Activated CD4-positive, alpha-beta T cell treated with anti-CD3 and anti-CD28 coated beads, Interleukin-2, amount 10 ng/mL, durations not matched to agents 7 days and 5 days (primary cell): ENCODE measurements around the gene LDLRAD4. TPM values are rescaled to one million over a fixed set of nuclear protein-coding genes. Genes with fewer than 3 reads are reported as not detected.

ENCODE experiments used
- CTCF ChIA-PET: fragments of 350-600 bp; sonication (Branson Sonifier 250); formaldehyde crosslinking; loops from one replicate; lab custom pipeline; 2021; ENCODE audit warnings: antibody characterized with exemption; lab: Charles Lee
- POLR2A ChIA-PET: fragments of 350-600 bp; sonication (Branson Sonifier 250); formaldehyde crosslinking; loops from one replicate; lab custom pipeline; 2021; ENCODE audit warnings: antibody characterized with exemption; lab: Charles Lee
- DNase-seq: peaks from one replicate; pipeline ENCODE4 v3.0.0-alpha.2; 2020
- H3K27ac Mint-ChIP-seq: one replicate; pipeline ENCODE4 v1.8.0; 2021; ENCODE audit warnings: mild to moderate bottlenecking, moderate library complexity, mixed read lengths
- H3K27me3 Mint-ChIP-seq: one replicate; pipeline ENCODE4 v1.8.0; 2021; ENCODE audit warnings: mixed read lengths
- H3K36me3 Mint-ChIP-seq: one replicate; pipeline ENCODE4 v1.8.0; 2021; ENCODE audit warnings: low read depth, mixed read lengths
- H3K4me1 Mint-ChIP-seq: one replicate; pipeline ENCODE4 v1.8.0; 2021; ENCODE audit warnings: mixed read lengths
- H3K4me3 Mint-ChIP-seq: one replicate; pipeline ENCODE4 v1.8.0; 2021; ENCODE audit warnings: mild to moderate bottlenecking, moderate library complexity, mixed read lengths
- H3K9me3 Mint-ChIP-seq: one replicate; pipeline ENCODE4 v1.8.0; 2021; ENCODE audit warnings: mixed read lengths
- total RNA-seq, 2 experiments: library from RNA; stranded (reverse); gene quantifications; one replicate each; pipeline ENCODE4 v1.2.3, GENCODE V29; 2021

LDLRAD4 gene
- total RNA-seq, 2 experiments from 2014 or later = 23.8 to 28.6 TPM

- H3K9me3 Mint-ChIP-seq = peaks cover 6% of the 10 kb centered on the region
- no peak overlapping the region for H3K27ac Mint-ChIP-seq
- peaks cover 27% of the 10 kb centered on the region for H3K36me3 Mint-ChIP-seq
- H3K4me1 Mint-ChIP-seq = no peaks in the 10 kb centered on the region
- CTCF ChIA-PET = interaction anchor here (0.8 to 1.3 kb wide), 3 partner anchors 9 to 340 kb away, joined by 3 to 4 read pairs (median 3); no protein-coding TSS in a partner anchor
- DNase-seq = no peak
- H3K4me3 Mint-ChIP-seq = no peak overlapping the region
- H3K27me3 Mint-ChIP-seq = no peaks in the 10 kb centered on the region
- POLR2A ChIA-PET = no interaction called here
Measured at GRCh38 chr18:13520306-13520705, 301.7 kb downstream of the LDLRAD4 start.

- ChIA-PET CTCF (no interaction called here), POLR2A (no interaction called here)
- Mint-ChIP-seq H3K27ac (no peak overlapping the region), H3K4me1 (no peaks in the 10 kb centered on the region), H3K27me3 (no peaks in the 10 kb centered on the region), H3K36me3 (peaks cover 27% of the 10 kb centered on the region), H3K4me3 (no peak overlapping the region), H3K9me3 (peaks cover 6% of the 10 kb centered on the region)
- no peak for DNase-seq
Measured at GRCh38 chr18:13520741-13521140, 302.2 kb downstream of the LDLRAD4 start.

- CTCF ChIA-PET = no interaction called here
- H3K4me1 Mint-ChIP-seq = no peaks in the 10 kb centered on the region
- H3K27me3 Mint-ChIP-seq = no peaks in the 10 kb centered on the region
- no peak overlapping the region for H3K27ac Mint-ChIP-seq
- no peak for DNase-seq
- POLR2A ChIA-PET = no interaction called here
- H3K9me3 Mint-ChIP-seq = peaks cover 6% of the 10 kb centered on the region
- H3K4me3 Mint-ChIP-seq = no peak overlapping the region
- peaks cover 27% of the 10 kb centered on the region for H3K36me3 Mint-ChIP-seq
Measured at GRCh38 chr18:13521418-13521817, 302.9 kb downstream of the LDLRAD4 start.

GRCh38 chr18:13522256-13522655 lies 303.7 kb downstream of the LDLRAD4 start:
- H3K36me3 Mint-ChIP-seq = peaks cover 26% of the 10 kb centered on the region
- H3K27ac Mint-ChIP-seq = no peak overlapping the region
- H3K9me3 Mint-ChIP-seq = peaks cover 6% of the 10 kb centered on the region
- POLR2A ChIA-PET = no interaction called here
- CTCF ChIA-PET = no interaction called here
- DNase-seq = no peak
- H3K27me3 Mint-ChIP-seq = no peaks in the 10 kb centered on the region
- no peaks in the 10 kb centered on the region for H3K4me1 Mint-ChIP-seq
- no peak overlapping the region for H3K4me3 Mint-ChIP-seq

- H3K9me3 Mint-ChIP-seq = peaks cover 4% of the 10 kb centered on the region
- no peaks in the 10 kb centered on the region for H3K4me1 Mint-ChIP-seq
- no peaks in the 10 kb centered on the region for H3K27me3 Mint-ChIP-seq
- POLR2A ChIA-PET = no interaction called here
- CTCF ChIA-PET = no interaction called here
- no peak overlapping the region for H3K27ac Mint-ChIP-seq
- H3K36me3 Mint-ChIP-seq = peaks cover 20% of the 10 kb centered on the region
- no peak for DNase-seq
- H3K4me3 Mint-ChIP-seq = no peak overlapping the region
Measured at GRCh38 chr18:13522861-13523660, 304.5 kb downstream of the LDLRAD4 start.

- POLR2A ChIA-PET = no interaction called here
- no peak overlapping the region for H3K27ac Mint-ChIP-seq
- H3K36me3 Mint-ChIP-seq = peaks cover 11% of the 10 kb centered on the region
- H3K27me3 Mint-ChIP-seq = no peaks in the 10 kb centered on the region
- H3K9me3 Mint-ChIP-seq = no peaks in the 10 kb centered on the region
- no peak for DNase-seq
- no peaks in the 10 kb centered on the region for H3K4me1 Mint-ChIP-seq
- H3K4me3 Mint-ChIP-seq = no peak overlapping the region
- CTCF ChIA-PET = no interaction called here
Measured at GRCh38 chr18:13524054-13524453, 305.5 kb downstream of the LDLRAD4 start.

GRCh38 chr18:13524811-13525210 lies 306.3 kb downstream of the LDLRAD4 start:
- POLR2A ChIA-PET = no interaction called here
- no peak overlapping the region for H3K4me3 Mint-ChIP-seq
- H3K27ac Mint-ChIP-seq = no peak overlapping the region
- H3K4me1 Mint-ChIP-seq = peaks cover 1% of the 10 kb centered on the region
- CTCF ChIA-PET = no interaction called here
- no peak for DNase-seq
- peaks cover 9% of the 10 kb centered on the region for H3K36me3 Mint-ChIP-seq
- H3K9me3 Mint-ChIP-seq = no peaks in the 10 kb centered on the region
- H3K27me3 Mint-ChIP-seq = no peaks in the 10 kb centered on the region

GRCh38 chr18:13525381-13526029 lies 306.9 kb downstream of the LDLRAD4 start:
- CTCF ChIA-PET = interaction anchor here (1.0 kb wide), 1 partner anchor 21 kb away, joined by 3 read pairs; no protein-coding TSS in a partner anchor
- no peak overlapping the region for H3K27ac Mint-ChIP-seq
- POLR2A ChIA-PET = no interaction called here
- H3K9me3 Mint-ChIP-seq = no peaks in the 10 kb centered on the region
- H3K4me1 Mint-ChIP-seq = peaks cover 1% of the 10 kb centered on the region
- DNase-seq = no peak
- no peak overlapping the region for H3K4me3 Mint-ChIP-seq
- peaks cover 7% of the 10 kb centered on the region for H3K36me3 Mint-ChIP-seq
- no peaks in the 10 kb centered on the region for H3K27me3 Mint-ChIP-seq

GRCh38 chr18:13526519-13526918 lies 308.0 kb downstream of the LDLRAD4 start:
- Mint-ChIP-seq H3K4me1 (peaks cover 1% of the 10 kb centered on the region), H3K27ac (no peak overlapping the region), H3K36me3 (peaks cover 7% of the 10 kb centered on the region), H3K4me3 (no peak overlapping the region), H3K27me3 (no peaks in the 10 kb centered on the region), H3K9me3 (no peaks in the 10 kb centered on the region)
- POLR2A ChIA-PET = no interaction called here
- DNase-seq = no peak
- CTCF ChIA-PET = interaction anchor here (1.0 kb wide), 1 partner anchor 20 kb away, joined by 3 read pairs; no protein-coding TSS in a partner anchor

GRCh38 chr18:13527256-13527655 lies 308.7 kb downstream of the LDLRAD4 start:
- POLR2A ChIA-PET = no interaction called here
- peaks cover 4% of the 10 kb centered on the region for H3K4me1 Mint-ChIP-seq

GRCh38 chr18:13527730-13528129 lies 309.2 kb downstream of the LDLRAD4 start:
- no peaks in the 10 kb centered on the region for H3K27me3 Mint-ChIP-seq

More at GRCh38 chr18:13527256-13527655, 308.7 kb downstream of the LDLRAD4 start:
- Mint-ChIP-seq H3K27me3 (no peaks in the 10 kb centered on the region), H3K9me3 (no peaks in the 10 kb centered on the region), H3K27ac (no peak overlapping the region), H3K4me3 (no peak overlapping the region), H3K36me3 (peaks cover 7% of the 10 kb centered on the region)
- DNase-seq = no peak
- CTCF ChIA-PET = no interaction called here

GRCh38 chr18:13528739-13529392 lies 310.3 kb downstream of the LDLRAD4 start:
- H3K36me3 Mint-ChIP-seq = peaks cover 7% of the 10 kb centered on the region
- DNase-seq = no peak
- no peak overlapping the region for H3K4me3 Mint-ChIP-seq
- H3K27me3 Mint-ChIP-seq = no peaks in the 10 kb centered on the region
- peaks cover 15% of the 10 kb centered on the region for H3K4me1 Mint-ChIP-seq
- no peak overlapping the region for H3K27ac Mint-ChIP-seq
- no peaks in the 10 kb centered on the region for H3K9me3 Mint-ChIP-seq
- ChIA-PET POLR2A (interaction anchor here (0.9 kb wide), 1 partner anchor 292 kb away, joined by 4 read pairs; no protein-coding TSS in a partner anchor), CTCF (interaction anchor here (0.6 to 1.4 kb wide), 6 partner anchors 9 to 332 kb away, joined by 3 to 5 read pairs (median 3); no protein-coding TSS in a partner anchor)

More at GRCh38 chr18:13527730-13528129, 309.2 kb downstream of the LDLRAD4 start:
- no peak overlapping the region for H3K27ac Mint-ChIP-seq
- POLR2A ChIA-PET = no interaction called here
- H3K4me1 Mint-ChIP-seq = peaks cover 6% of the 10 kb centered on the region
- H3K36me3 Mint-ChIP-seq = peaks cover 7% of the 10 kb centered on the region
- DNase-seq = no peak
- H3K4me3 Mint-ChIP-seq = no peak overlapping the region
- CTCF ChIA-PET = interaction anchor here (0.6 kb wide), 1 partner anchor 138 kb away, joined by 5 read pairs; no protein-coding TSS in a partner anchor
- H3K9me3 Mint-ChIP-seq = no peaks in the 10 kb centered on the region
